Stimulated activated CD4-positive, alpha-beta T cell treated with anti-CD3 and anti-CD28 coated beads, TNF-alpha, amount 100 ng/mL, for 1 hour (primary cell): ENCODE results near the gene FADS2.

ENCODE experiments used
- DNase-seq, 3 donors: peaks; one replicate each; pipeline ENCODE4 v3.0.0-alpha.2; 2020; ENCODE audit warnings: low read depth in 3 of 3, low spot score in 1 of 3

FADS2 gene

GRCh38 chr11:61820174-61820573 is 7.9 kb upstream of the FADS2 start:
- no peak for DNase-seq

- no peak for DNase-seq
Measured at GRCh38 chr11:61826930-61827570, 1.1 kb upstream of the FADS2 start.

GRCh38 chr11:61828379-61828628 is 204 bp downstream of the FADS2 start:
- no peak for DNase-seq

- no peak for DNase-seq
Measured at GRCh38 chr11:61828629-61829407, 718 bp downstream of the FADS2 start.

- no peak for DNase-seq
Measured at GRCh38 chr11:61829806-61830205, 1.7 kb downstream of the FADS2 start.

GRCh38 chr11:61830237-61831105 is 2.4 kb downstream of the FADS2 start:
- no peak for DNase-seq

- DNase-seq = no peak
Measured at GRCh38 chr11:61832207-61832606, 4.1 kb downstream of the FADS2 start.

- no peak for DNase-seq
Measured at GRCh38 chr11:61832754-61833153, 4.7 kb downstream of the FADS2 start.

- DNase-seq = no peak
Measured at GRCh38 chr11:61833471-61833870, 5.4 kb downstream of the FADS2 start.

GRCh38 chr11:61833926-61834277 is 5.8 kb downstream of the FADS2 start:
- no peak for DNase-seq

GRCh38 chr11:61834278-61835048 is 6.4 kb downstream of the FADS2 start:
- no peak for DNase-seq

- DNase-seq = no peak
Measured at GRCh38 chr11:61836193-61836592, 8.1 kb downstream of the FADS2 start.

- DNase-seq = no peak
Measured at GRCh38 chr11:61837411-61838005, 9.4 kb downstream of the FADS2 start.

GRCh38 chr11:61838501-61838900 is 10.4 kb downstream of the FADS2 start:
- no peak for DNase-seq

GRCh38 chr11:61838921-61839320 is 10.8 kb downstream of the FADS2 start:
- DNase-seq = no peak

GRCh38 chr11:61839742-61840141 is 11.6 kb downstream of the FADS2 start:
- DNase-seq = no peak

- DNase-seq = no peak
Measured at GRCh38 chr11:61840371-61840770, 12.3 kb downstream of the FADS2 start.

GRCh38 chr11:61841636-61842527 is 13.8 kb downstream of the FADS2 start:
- DNase-seq = no peak

- no peak for DNase-seq
Measured at GRCh38 chr11:61842528-61842820, 14.4 kb downstream of the FADS2 start.

- DNase-seq = no peak
Measured at GRCh38 chr11:61844909-61845565, 16.9 kb downstream of the FADS2 start.
